Sciatic nerve (tissue), 2 donors: ENCODE results near the gene SRPK2. TPM values are rescaled to one million over a fixed set of nuclear protein-coding genes. Genes with fewer than 3 reads are reported as not detected.
"Not testable (repeated sequence)": the region's sequence is repeated elsewhere in the genome, so short reads cannot be mapped to it uniquely, and the experiment has no call there.

Experiments used
- ATAC-seq: fragments of 200-7000 bp; cut with Tn5 transposase; one replicate; pipeline ENCODE4 v1.9.1; 2020; ENCODE audit warnings: mild to moderate bottlenecking, moderate library complexity
- DNase-seq: peaks from one replicate; pipeline ENCODE4 v3.0.0-alpha.2; 2020; ENCODE audit warnings: low spot score
- intact Hi-C: fragments of 100-400 bp; cut with DNase I; formaldehyde crosslinking; loops from one replicate; pipeline ENCODE4 v1.14.2; 2022
- total RNA-seq: library from RNA; stranded (reverse); fragmentation: NEBNext Ultra II Directional; extraction: Animal tissue kit (Norgen Biotek cat#: 25700); gene quantifications from one replicate; pipeline ENCODE4 v1.2.1, GENCODE V29; 2021
- donor health status: DM: no; HTN: no; CAD: no.
- donor health status: DM: no; HTN: no; CAD: no.

The SRPK2 gene
- total RNA-seq, 1 donor from 2014 or later = 72.8 TPM

GRCh38 chr7:105215182-105215581, 173.5 kb downstream of the SRPK2 start:
- intact Hi-C loops = no loop called here
- DNase-seq = no peak
- ATAC-seq = no peak

GRCh38 chr7:105213611-105214010, 175.1 kb downstream of the SRPK2 start:
- DNase-seq (no peak), ATAC-seq (no peak)
- intact Hi-C loops = no loop called here

- no peak for DNase-seq
- intact Hi-C loops = no loop called here
Observed at GRCh38 chr7:105212212-105212611, 176.5 kb downstream of the SRPK2 start.

GRCh38 chr7:105210721-105211205, 178.0 kb downstream of the SRPK2 start:
- DNase-seq = no peak
- ATAC-seq = peak; percentile 83
- intact Hi-C loops = no loop called here

More at GRCh38 chr7:105212212-105212611, 176.5 kb downstream of the SRPK2 start:
- ATAC-seq = no peak

- intact Hi-C loops = no loop called here
- ATAC-seq = peak; percentile 67
- DNase-seq = no peak
Observed at GRCh38 chr7:105209870-105210269, 178.9 kb downstream of the SRPK2 start.

GRCh38 chr7:105209433-105209832, 179.3 kb downstream of the SRPK2 start:
- ATAC-seq (no peak), DNase-seq (no peak)
- intact Hi-C loops = no loop called here

- intact Hi-C loops = no loop called here
- ATAC-seq = no peak
Observed at GRCh38 chr7:105206985-105207384, 181.7 kb downstream of the SRPK2 start.

GRCh38 chr7:105205592-105206237, 183.0 kb downstream of the SRPK2 start:
- ATAC-seq = no peak
- intact Hi-C loops = no loop called here
- DNase-seq = no peak

More at GRCh38 chr7:105206985-105207384, 181.7 kb downstream of the SRPK2 start:
- no peak for DNase-seq

GRCh38 chr7:105204953-105205352, 183.8 kb downstream of the SRPK2 start:
- DNase-seq (no peak), ATAC-seq (no peak)
- intact Hi-C loops = no loop called here

- DNase-seq (no peak), ATAC-seq (no peak)
- intact Hi-C loops = no loop called here
Observed at GRCh38 chr7:105204520-105204919, 184.2 kb downstream of the SRPK2 start.

- DNase-seq (no peak), ATAC-seq (no peak)
- intact Hi-C loops = no loop called here
Observed at GRCh38 chr7:105202616-105203015, 186.1 kb downstream of the SRPK2 start.

GRCh38 chr7:105199386-105199785, 189.3 kb downstream of the SRPK2 start:
- intact Hi-C loops = no loop called here
- ATAC-seq = no peak
- no peak for DNase-seq

GRCh38 chr7:105198223-105198622, 190.5 kb downstream of the SRPK2 start:
- ATAC-seq = peak; percentile 70
- no peak for DNase-seq
- intact Hi-C loops = no loop called here

- intact Hi-C loops = no loop called here
- ATAC-seq = peak; percentile 61
- no peak for DNase-seq
Observed at GRCh38 chr7:105196473-105196872, 192.2 kb downstream of the SRPK2 start.

- intact Hi-C loops = no loop called here
- ATAC-seq (no peak), DNase-seq (no peak)
Observed at GRCh38 chr7:105195891-105196290, 192.8 kb downstream of the SRPK2 start.

- ATAC-seq, DNase-seq, intact Hi-C loops: not testable (repeated sequence)
Observed at GRCh38 chr7:105194959-105195358, 193.8 kb downstream of the SRPK2 start.

GRCh38 chr7:105191331-105191730, 197.4 kb downstream of the SRPK2 start:
- DNase-seq (no peak), ATAC-seq (no peak)
- intact Hi-C loops = no loop called here

GRCh38 chr7:105189859-105190492, 198.7 kb downstream of the SRPK2 start:
- DNase-seq (no peak), ATAC-seq (no peak)
- intact Hi-C loops = no loop called here

- ATAC-seq = no peak
- no peak for DNase-seq
- intact Hi-C loops = no loop called here
Observed at GRCh38 chr7:105188201-105188600, 200.5 kb downstream of the SRPK2 start.

GRCh38 chr7:105187302-105188169, 201.2 kb downstream of the SRPK2 start:
- ATAC-seq (no peak), DNase-seq (no peak)
- intact Hi-C loops = no loop called here
